Measurements from ENCODE around the gene TASP1.

GRCh38 chr20:13665709-13666395 lies 27.1 kb upstream of the TASP1 start:
- TF ChIP-seq ZNF274 (IDR thresholded peaks at IDR 0.05; ENCODE audit: low read depth, low read length) (no peak), YY1 (IDR thresholded peaks at IDR 0.05; ENCODE audit: insufficient read depth, insufficient read length) (no peak)

All from NT2/D1 (cell line).